Peyer's patch (tissue), 4 donors: ENCODE results near the gene ANTXR1. TPM values are rescaled to one million over a fixed set of nuclear protein-coding genes. Genes with fewer than 3 reads are reported as not detected.

ENCODE experiments used
- DNase-seq, 3 donors: peaks; one replicate each; pipeline ENCODE4 v3.0.0-alpha.2; 2017 to 2019
- H3K27ac ChIP-seq, 4 donors: fragments of 200-600 bp; sonication (generic); one replicate each; pipeline ENCODE4 v1.5.1; 2016 to 2019
- H3K27me3 ChIP-seq, 2 donors: fragments of 200-600 bp; sonication (generic); one replicate each; pipeline ENCODE4 v1.5.1; 2019
- H3K36me3 ChIP-seq, 3 donors: fragments of 200-600 bp; sonication (generic); one replicate each; pipeline ENCODE4 v1.5.1; 2016 to 2019
- H3K4me1 ChIP-seq, 4 donors: fragments of 200-600 bp; sonication (generic); one replicate each; pipeline ENCODE4 v1.5.1; 2016 to 2019
- H3K4me3 ChIP-seq, 4 donors: fragments of 200-600 bp; sonication (generic); 1 replicate in 3 of 4; 2 replicates in 1 of 4; pipeline ENCODE4 v1.5.1; 2016 to 2019; ENCODE audit warnings: mild to moderate bottlenecking in 1 of 4
- H3K9me3 ChIP-seq, 4 donors: fragments of 200-600 bp; sonication (generic); one replicate each; pipeline ENCODE4 v1.5.1; 2016 to 2019; ENCODE audit warnings: mild to moderate bottlenecking in 1 of 4
- POLR2A ChIP-seq, 2 donors: fragments of 450-650 bp; IDR thresholded peaks; one replicate each; pipeline ENCODE4 v1.5.1; 2017; ENCODE audit warnings: antibody characterized with exemption in 2 of 2, mild to moderate bottlenecking in 2 of 2, moderate library complexity in 2 of 2
- total RNA-seq, 4 donors: library from RNA; depleted of rRNA; stranded (reverse); fragments of >200 nt; gene quantifications; one replicate each; pipeline ENCODE4 v1.1.0, GENCODE V29; 2016
- TF ChIP-seq, protein P1 (sequence below), 6 experiments: fragments of 450-650 bp in 4 of 6; fragments of 200-600 bp in 2 of 6; sonication (generic) in 1 of 6; IDR thresholded peaks; one replicate each; pipeline ENCODE4 v1.5.1; 2017 to 2019; ENCODE audit warnings: antibody characterized with exemption in 6 of 6, mild to moderate bottlenecking in 3 of 6, moderate library complexity in 1 of 6

The ANTXR1 gene
- total RNA-seq, 4 donors from 2014 or later = 5.4 to 39.6 (median 25.0) TPM

DNA sequence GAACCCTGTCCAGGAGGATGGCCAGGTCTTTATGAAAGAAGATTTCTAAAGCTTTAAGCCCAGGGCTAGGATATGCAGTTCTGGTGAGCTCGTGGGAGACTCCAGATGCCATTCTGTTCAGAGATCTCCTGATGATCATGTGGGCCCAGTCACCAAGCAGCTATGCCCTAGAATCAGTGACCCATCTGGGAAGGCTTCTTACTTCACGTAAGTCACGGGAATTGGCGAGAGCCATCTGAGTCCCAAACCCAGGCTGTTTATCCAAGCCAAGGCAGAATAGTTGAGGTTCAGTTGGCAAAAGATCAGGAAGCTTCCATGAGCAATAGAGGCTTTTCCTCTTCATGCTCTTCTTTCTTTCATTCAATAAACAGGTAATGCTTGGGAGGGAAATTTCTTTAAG is 23.9 kb downstream of the ANTXR1 start:
- Histone ChIP-seq H3K9me3 (no peaks in the 10 kb centered on the region), H3K4me1 (no peaks in the 10 kb centered on the region), H3K27me3 (no peaks in the 10 kb centered on the region), H3K4me3 (no peak overlapping the region), H3K36me3 (no peaks in the 10 kb centered on the region), H3K27ac (no peak overlapping the region)
- TF ChIP-seq POLR2A (IDR thresholded peaks at IDR 0.05) = no peak
- TF ChIP-seq, protein P1, sequence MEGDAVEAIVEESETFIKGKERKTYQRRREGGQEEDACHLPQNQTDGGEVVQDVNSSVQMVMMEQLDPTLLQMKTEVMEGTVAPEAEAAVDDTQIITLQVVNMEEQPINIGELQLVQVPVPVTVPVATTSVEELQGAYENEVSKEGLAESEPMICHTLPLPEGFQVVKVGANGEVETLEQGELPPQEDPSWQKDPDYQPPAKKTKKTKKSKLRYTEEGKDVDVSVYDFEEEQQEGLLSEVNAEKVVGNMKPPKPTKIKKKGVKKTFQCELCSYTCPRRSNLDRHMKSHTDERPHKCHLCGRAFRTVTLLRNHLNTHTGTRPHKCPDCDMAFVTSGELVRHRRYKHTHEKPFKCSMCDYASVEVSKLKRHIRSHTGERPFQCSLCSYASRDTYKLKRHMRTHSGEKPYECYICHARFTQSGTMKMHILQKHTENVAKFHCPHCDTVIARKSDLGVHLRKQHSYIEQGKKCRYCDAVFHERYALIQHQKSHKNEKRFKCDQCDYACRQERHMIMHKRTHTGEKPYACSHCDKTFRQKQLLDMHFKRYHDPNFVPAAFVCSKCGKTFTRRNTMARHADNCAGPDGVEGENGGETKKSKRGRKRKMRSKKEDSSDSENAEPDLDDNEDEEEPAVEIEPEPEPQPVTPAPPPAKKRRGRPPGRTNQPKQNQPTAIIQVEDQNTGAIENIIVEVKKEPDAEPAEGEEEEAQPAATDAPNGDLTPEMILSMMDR (IDR thresholded peaks at IDR 0.05) = no peak
- DNase-seq = no peak

DNA sequence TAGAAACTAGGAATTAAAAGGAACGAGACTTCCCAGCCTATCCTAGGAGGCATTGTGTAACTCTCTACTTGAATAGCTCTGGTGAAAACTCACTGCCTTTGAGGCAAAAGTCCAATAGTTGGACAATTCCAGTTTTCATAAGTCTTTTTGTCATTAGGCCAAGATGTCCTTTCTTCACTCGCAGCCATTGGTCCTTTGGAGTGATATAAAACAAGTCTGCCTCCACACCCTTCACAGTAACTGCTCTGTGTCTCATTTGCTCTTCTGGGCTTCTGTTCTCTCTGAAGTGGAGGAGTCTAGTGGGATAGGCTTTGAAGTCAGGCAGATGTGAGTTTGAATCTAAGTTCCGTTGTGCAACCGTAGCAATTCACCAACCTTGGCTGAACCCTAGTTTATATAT is 28.2 kb downstream of the ANTXR1 start:
- no peak for DNase-seq
- Histone ChIP-seq H3K4me1 (no peaks in the 10 kb centered on the region), H3K4me3 (no peak overlapping the region), H3K27me3 (no peaks in the 10 kb centered on the region), H3K27ac (no peak overlapping the region), H3K9me3 (no peaks in the 10 kb centered on the region), H3K36me3 (no peaks in the 10 kb centered on the region)
- no peak for TF ChIP-seq POLR2A (IDR thresholded peaks at IDR 0.05)
- TF ChIP-seq, protein P1 (IDR thresholded peaks at IDR 0.05) = no peak

DNA sequence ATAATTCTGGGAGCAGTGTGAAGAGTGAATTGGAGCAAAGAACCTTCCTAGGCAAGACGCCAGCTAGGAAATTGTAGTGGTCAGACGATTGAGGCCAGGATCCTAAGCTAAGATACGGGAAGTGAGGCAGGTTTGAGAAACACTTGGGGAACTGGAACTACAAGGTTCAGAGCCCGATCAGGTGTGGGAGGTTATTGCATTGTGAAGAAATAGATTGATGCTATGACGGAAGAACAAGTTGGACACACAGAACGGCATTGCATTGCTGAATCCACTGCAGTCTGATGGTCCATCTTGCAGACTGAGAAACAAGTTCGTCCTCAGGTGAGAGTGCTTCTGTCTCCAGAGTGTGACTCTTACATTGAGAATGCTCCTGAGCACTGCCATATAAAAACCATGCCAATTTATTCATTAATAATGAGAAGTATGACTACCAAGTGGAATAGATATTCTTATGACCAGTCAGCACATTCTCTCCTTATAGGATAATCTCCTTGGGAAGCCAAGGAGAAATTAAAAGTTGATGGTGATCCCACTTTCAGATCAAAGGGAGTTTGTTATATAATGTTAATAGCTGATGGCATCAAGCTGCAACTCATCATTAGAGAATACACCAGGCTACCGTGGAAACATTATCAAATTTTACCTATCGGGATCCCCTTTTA is 30.9 kb downstream of the ANTXR1 start:
- TF ChIP-seq, protein P1 (IDR thresholded peaks at IDR 0.05) = no peak
- TF ChIP-seq POLR2A (IDR thresholded peaks at IDR 0.05) = no peak
- no peak overlapping the region for H3K27ac ChIP-seq
- H3K27me3 ChIP-seq = no peaks in the 10 kb centered on the region
- no peaks in the 10 kb centered on the region for H3K36me3 ChIP-seq
- H3K4me3 ChIP-seq = no peak overlapping the region
- no peaks in the 10 kb centered on the region for H3K4me1 ChIP-seq
- no peaks in the 10 kb centered on the region for H3K9me3 ChIP-seq
- DNase-seq = no peak

DNA sequence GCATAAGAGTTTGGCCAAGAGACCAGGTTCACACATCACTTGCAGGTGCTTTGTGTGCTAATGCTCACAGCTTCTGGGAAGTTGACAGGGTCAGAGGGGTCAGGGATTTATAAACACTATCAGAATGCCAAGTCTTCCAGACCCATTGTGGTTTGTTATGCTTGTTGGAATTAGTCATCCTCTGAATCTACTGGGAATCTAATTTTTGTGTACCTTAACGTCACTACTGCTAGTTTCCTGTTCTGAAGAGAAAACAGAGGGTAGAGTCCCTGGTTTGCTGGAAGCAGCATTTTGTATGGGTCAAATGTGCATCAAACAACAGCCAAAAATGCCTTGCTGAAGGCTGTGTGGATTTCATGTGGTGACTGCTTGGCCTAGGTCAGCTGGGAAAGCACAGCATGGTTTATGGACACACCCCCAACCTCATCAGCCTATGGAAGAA is 33.3 kb downstream of the ANTXR1 start:
- Histone ChIP-seq H3K9me3 (no peaks in the 10 kb centered on the region), H3K4me3 (no peak overlapping the region), H3K27ac (no peak overlapping the region), H3K36me3 (no peaks in the 10 kb centered on the region), H3K4me1 (no peaks in the 10 kb centered on the region), H3K27me3 (no peaks in the 10 kb centered on the region)
- DNase-seq = no peak
- TF ChIP-seq, protein P1 (IDR thresholded peaks at IDR 0.05) = no peak
- TF ChIP-seq POLR2A (IDR thresholded peaks at IDR 0.05) = no peak

DNA sequence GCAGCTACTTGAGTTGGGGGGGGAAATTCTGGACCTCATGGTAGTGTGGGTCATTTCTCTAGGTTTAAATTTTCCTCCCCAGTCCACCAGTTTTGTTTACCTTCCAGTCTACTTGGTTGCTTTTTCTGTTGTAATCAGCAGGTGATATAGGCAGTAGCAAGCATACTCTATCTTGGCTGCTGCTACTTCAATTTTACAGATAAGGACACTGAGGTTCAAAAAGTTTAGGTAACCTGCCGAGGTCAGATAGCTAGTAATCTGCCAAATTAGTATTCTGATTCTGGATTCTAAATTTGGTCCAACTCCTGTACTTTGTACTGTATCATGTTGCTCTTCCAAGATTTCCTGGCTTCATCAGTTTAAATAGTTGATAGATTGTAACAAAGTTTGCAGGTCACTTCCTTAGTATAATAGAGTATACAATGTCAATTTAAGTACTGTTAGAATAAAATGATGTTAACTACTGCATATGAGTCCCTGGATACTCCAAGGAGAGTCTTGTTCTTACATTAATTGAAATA is 34.7 kb downstream of the ANTXR1 start:
- Histone ChIP-seq H3K4me1 (no peaks in the 10 kb centered on the region), H3K27me3 (no peaks in the 10 kb centered on the region)
- TF ChIP-seq, protein P1 (IDR thresholded peaks at IDR 0.05) = no peak
- TF ChIP-seq POLR2A (IDR thresholded peaks at IDR 0.05) = no peak

More for the DNA sequence above, 34.7 kb downstream of the ANTXR1 start:
- H3K9me3 ChIP-seq = no peaks in the 10 kb centered on the region
- H3K36me3 ChIP-seq = no peaks in the 10 kb centered on the region
- no peak overlapping the region for H3K4me3 ChIP-seq
- DNase-seq = no peak
- H3K27ac ChIP-seq = no peak overlapping the region
